ENCODE data around the gene RNU6-8.
A peak's percentile ranks its signal among the peaks of the same experiment; 100 is the strongest.

RNU6-8 gene

DNA sequence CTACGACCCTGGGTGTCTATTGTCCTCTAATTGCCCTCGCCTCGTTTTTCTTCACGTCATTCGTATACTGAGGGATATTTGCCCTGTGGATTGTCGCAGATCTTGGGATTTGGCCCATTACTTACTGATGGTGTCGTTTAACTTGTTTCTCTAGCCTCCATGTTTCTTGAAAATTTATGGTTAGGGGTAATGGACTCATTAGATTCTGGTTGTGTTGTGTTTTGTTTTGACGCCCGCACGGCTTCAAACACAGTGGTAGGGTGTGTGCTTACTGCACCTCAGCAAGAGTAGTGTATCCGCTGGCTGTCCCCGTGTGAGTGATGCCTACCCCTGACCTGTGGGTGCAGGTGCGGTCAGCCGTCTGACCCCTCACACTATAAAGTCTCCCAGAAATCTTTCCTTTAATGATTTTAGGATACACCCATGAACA, 874 bp upstream of the RNU6-8 start:
- peak; percentile 58 for DNase-seq

DNA sequence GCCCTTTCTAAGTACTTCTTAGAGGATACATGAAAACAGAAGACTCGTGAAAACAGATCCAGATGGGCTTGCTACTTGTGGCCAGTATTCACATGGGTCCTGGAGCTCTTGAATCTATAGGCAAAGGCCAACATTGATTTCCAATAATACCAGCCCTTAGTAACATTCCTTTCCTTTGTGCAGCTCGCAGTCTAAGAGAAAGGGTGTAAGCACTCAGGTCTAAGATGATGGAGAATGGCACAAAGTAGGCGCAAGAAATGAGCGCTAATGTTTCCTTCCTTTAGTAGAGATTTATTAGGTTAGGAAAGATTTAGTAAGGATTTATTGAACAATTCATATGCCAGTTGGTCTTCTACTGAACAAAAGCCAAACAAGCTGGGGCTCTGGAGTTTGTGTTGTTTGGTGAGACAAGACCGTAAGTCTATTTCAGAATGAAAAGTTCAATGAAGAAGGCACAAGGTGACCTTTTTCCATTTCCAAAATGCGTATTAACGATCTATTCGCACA, 525 bp downstream of the RNU6-8 start:
- DNase-seq = no peak

DNA sequence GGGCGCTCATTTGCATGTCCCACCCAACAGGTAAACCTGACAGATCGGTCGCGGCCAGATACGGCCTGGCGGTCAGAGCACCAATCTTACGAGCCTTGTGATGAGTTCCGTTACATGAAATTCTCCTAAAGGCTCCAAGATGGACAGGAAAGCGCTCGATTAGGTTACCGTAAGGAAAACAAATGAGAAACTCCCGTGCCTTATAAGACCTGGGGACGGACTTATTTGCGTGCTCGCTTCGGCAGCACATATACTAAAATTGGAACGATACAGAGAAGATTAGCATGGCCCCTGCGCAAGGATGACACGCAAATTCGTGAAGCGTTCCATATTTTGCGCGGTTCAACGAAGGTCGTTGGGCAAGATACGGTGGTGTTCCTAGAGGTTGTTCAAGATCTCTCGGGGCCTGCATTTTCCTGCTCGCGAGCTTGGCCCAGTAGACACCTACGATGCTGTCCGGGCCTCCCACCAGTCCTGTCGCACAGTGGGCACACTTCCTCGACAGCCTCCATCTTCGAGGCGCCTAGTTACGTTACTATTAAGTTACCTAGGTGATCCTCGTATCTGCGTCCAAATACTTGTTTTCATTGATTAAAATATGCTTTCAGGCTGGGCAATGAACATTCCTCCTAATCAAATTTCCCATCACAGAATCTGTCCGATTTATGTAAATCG, 1.1 kb downstream of the RNU6-8 start, which contains the start of gene RNU6-7:
Gene RNU6-7, plus strand, starts transcription at position 230 of the 675 bp plus-strand sequence.
- peak; percentile 20 for DNase-seq

DNA sequence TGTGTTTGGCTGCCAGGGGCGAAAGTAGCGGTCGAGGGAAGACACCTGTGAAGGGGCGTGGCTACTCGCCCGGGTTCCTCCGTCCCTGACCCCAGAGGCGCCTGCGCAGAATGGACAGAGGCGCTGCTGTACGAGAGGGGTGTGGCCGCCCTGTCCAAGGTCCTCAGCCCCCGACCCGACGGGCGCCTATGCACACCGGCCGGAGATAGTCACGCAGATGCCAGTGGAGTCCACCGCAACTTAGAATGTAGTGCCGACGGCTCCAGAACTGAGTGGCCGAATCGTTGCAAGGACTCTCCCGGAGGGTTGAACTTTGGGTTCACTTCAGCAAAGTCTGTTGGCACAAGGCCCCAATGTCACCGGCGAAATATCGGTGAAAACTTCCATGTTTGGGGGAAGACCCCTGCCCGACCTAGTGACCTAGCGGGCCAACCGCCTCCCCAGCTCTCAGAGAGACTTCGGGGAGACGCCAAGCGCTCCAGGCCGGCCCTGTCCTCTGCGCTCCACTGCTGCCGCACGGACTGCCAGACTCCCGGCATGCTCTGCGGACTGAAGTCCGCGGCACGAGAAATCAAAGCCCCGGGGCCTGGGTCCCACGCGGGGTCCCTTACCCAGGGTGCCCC, 1.8 kb downstream of the RNU6-8 start:
- peak; percentile 84 for DNase-seq

DNA sequence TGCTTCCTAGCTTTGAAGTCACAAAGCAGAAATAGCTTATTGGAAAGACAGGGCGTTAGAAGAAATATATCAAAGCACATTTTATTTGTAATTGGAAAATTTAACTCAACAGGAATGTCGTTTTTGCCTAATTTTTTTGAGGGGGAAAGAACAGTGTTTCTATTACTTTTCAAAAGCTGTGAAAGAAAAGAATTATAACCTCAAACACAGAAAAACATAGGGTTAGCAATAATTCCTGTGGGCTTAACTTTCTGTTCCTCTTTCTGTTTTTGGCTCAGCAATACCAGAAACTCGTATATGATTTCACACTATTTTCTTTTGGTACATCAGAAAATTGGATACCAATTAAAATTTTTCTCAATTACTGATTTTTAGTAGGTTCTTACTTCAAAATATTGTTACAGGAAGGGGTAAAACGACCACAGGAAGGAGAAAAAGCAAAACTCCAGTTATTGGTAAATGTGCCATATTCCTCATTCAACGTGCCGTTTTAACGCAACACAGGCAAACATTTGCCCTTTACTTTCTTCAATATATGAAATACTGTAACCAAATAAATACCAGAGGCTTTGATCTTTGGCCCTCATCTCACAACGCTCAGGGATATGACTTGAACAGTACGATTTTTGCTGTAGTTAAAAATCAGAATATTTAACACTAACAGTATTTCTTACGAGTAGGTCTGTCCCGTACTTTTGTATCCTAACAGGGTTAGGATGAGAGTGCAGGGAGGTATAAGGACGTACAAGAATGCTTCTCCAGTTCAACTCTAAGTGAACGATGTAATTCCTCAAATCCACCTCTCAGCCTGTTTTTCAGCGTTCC, 2.5 kb downstream of the RNU6-8 start:
- no peak for DNase-seq

DNA sequence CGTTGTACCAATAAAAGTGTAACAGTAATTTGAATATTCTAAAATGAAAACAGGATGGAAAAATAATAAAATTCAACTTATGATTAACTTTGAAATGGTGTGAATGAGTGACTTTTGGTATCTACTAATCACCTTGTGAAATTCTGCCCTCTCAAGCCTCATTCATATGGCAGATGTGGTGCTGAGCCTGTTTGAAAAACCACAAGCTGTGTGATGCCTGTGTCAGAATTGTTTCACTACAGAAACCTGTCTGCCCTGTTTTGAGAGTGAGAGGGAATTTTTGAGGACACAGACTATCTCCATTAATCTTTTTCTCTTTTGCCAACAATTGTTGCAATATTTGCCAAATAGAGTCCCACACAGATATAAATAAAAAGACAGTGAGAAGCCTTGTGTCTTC, 5.2 kb downstream of the RNU6-8 start:
- no peak for DNase-seq

DNA sequence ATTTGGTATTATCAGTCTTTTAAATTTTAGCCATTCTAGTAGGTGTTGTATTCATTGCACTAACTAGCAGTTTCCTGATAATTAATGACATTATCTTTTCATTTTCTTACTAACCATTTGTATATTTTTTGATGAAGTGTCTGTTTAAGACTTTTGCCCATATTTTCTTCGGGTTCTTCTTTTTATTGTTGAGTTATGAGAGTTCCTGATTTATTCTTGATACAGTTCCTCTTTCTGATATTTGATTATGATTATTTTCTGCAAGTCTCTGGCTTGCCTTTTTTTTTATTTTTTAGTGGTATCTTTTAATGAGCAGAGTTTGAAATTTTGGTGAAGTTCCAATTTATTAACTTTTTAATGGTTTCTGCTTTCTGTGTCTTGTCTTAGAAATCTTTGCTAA, 7.4 kb downstream of the RNU6-8 start:
- DNase-seq = no peak

DNA sequence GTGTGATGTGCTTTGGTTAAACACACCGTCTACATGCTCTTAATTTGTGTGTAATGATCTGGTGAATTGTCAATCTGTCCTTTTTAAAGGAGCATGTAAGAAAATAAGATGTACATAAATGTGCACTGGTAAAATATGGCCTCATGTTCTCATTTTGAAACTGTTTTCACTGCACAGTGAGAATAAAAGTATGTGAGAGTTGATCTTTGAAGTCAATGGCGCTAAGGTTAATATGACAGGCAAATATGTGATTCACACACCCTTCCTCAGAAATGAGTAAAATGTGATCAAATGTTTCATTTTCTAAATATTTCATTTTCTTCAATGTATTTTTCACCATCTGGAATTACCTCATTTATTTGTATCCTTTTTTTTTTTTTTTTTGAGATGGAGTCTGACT, 9.5 kb downstream of the RNU6-8 start:
- no peak for DNase-seq

DNA sequence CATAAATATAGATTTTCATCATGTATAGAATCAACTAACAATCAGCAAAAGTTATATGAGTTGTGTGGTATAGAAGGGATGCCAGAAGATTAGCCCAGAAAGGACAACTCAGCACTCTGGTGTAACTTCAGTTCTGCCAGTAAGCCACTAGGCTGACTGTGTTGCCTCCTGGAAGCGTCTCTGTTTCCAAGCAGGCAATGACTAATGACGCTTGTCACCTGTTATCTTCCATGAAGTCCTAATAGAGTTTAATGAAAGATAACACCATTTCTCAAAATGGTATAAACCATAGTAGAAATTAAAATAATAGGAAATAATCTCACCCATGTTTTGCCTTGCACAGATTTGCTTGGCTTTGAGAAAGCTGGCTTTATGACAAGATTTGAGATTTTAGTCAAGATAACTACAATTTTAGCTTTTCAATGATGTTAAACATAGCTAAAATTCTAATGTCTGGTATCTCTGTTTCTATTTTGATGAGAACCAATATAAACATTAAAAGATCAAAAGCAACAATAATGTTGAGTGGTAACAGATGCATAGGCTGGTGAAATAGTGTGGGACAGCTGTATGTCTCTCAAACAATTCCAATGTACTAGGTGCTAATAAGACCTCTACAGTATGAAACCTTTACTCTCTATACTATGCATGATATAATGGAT, 10.2 kb downstream of the RNU6-8 start:
- DNase-seq = no peak

DNA sequence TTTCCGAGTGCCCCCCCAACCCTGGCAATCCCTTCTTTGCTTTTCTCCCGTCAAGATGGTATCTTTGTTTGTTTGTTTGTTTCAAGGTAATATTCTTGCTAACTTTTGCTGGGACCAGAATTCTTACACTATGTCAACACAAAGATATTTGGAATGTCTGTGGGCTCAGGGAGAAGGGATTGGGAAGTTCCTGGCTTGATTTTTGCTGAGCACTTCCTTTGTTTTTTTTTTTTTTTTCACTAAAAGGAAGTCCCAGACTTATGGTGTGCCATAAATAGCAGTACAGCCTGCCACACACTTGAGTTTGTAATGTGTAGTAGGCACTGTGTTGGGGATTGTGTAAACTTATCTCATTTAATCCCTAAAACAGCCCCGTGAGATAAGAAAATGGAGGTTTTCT, 12.4 kb downstream of the RNU6-8 start:
- DNase-seq = no peak

DNA sequence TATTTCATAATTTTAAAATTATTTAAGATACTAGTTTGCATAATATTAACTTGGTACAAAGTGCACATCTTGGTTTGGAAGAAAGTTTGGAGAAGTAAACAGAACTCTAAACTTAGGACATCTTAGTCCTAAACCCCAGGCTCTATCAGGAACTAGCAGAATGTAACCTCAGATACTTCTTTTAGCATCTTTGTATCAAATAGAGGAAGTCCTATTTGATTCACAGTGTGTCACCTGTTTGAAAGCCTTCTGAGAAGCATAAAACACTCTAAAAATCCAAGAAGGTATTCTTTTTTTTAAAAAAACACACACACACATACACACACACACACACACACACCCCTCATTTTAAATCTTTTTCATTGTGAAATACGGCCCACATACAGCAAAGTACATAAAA, 13.3 kb downstream of the RNU6-8 start:
- DNase-seq = no peak

DNA sequence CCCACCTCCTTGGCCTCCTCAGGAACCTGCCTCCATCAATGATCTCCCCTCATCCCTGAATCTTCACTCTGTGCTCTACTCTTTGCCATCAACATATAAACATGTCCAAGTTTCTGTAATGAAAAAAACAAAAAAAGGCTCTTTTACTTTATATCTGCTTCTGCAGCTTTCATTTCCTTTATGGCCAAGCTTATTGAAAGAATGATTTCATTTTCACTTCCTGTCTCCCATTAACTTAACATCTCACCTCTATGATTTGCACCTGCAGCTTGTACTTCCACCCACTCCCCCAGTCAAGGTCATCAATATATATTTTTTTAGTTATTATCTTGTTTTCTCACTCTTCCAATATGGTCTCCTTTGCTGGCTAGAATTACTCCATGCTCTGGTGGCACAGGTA, 16.8 kb downstream of the RNU6-8 start:
- DNase-seq = no peak

DNA sequence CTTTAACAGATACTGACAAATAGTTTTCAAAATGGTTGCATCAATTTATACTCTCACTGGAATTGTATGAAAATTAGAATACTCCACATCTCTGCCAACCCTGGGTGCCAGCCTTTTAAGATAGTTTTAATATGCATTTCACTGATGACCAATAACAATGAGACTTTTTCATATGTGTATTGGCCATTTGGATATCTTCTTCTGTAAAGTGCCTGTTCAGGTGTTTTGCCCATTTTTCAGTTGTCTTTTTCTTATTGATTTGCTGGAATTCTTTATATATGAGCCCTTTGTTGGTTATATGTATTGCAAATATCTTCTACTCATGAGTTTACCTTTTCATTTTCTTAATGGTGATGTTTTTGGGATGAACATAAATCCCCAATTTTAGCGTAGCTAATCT, 18.0 kb downstream of the RNU6-8 start:
- DNase-seq = no peak

DNA sequence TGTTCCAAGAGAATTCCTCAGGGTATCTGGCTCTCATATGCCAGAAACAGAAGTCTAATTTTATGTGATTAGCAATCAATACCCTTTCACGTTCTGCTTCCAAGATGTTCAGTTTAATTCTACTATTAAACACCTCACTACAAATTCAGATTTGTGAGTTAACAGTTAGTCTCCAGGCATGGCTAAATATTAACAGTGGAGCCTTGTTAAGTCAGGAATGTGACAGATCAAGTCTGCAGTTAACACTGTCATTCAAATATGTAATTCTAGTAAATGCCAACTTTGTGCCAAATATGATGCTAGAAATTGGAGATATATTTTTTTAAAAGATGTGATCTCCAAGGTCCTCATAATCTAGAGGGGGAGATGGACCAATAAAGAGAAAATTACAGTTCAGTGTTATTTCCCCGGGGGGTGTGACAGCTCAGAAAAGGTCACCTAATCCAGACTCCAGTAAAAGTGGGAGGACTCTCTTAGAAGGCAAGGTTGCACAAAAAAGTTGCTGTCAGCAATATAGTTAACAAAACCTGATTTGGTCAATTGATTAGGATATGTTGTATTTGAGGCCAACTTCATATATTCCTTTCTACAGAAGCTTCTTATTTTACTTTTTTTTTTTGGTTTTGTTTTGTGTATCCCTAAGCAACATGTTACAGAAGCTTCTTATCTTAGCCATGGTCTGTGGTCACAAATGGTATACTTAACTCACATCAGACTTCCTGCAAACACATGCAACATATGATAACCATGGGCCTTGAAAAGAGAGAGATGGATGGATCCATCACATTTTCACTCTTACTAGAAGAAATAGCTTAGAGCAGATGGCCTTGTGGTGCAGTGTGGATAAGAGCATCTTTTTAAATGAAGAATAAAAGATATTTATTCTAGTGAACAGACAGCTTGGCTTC, 19.7 kb downstream of the RNU6-8 start:
- no peak for DNase-seq

DNA sequence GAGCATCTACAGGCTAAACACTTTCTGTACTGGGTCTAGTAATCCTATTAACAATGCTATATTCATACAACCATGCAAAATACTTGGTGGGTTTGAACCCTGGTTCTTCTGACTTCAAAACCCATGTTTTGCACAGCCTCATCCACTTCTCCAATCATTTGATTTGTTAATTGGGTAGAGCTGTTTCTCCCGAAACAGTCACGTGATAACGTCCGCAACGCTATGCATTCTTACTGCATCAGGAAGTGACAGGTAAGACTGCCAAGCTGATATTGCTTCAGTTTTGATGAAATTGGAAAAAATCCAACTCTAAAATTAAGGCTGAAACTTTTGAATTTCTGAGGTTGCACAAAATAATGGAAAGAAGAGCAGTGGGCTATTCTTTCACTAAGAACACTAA, 31.6 kb downstream of the RNU6-8 start:
- DNase-seq = no peak

DNA sequence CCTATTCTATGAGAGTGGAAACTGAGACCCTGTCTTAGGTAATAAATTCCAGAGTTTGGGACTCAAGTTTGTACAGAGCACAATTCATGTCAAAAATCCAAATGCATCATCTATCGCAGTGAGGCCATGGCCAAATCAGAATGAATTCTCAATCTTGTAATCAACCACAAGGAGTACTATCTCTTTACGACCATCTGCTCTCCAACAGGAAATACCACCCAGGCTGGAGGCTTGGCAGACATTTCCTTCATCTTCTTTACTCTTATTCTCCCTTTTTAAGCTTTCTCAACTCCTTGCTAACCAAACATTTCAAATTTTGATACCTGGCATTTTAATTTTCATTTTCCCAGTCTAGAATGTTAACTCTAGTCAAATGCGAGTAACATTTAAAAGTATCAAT, 33.9 kb downstream of the RNU6-8 start:
- no peak for DNase-seq

DNA sequence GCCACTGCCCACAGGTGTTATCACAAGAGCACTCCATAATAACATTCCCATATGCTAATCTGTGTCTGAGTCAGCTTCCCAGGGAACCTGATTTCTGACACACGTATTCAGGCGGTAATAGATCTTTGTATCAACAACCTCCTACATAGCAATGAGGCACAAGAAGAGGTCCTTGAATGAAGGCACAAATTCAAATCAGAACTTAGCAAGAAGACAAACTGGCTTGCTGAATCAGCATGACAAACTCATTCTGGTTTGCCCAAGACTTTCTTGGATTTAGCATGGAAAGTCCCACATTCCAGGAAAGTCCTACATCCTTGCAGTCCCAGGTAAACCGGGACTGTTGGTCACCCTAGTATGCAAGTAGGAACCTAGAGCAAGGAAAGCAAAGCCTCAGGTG, 35.2 kb downstream of the RNU6-8 start:
- DNase-seq = no peak

DNA sequence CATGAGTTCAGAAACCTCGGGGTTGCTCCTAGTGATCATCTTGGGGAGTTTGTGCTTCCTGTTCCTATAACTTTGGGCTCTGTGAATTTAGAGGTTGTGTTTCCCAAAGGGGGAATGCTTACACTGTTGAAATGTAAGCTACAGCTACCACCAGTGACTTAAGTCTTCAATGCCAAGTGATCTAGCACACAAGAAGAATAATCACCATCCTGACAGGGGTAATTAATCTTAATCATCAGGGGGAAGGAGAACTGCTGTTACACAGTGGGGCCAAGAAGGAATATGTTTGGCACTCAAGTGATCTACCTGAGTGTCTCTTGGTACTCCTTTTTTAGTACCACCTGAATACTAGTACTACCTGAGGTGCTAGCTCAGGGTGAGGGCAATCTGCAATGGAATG, 36.1 kb downstream of the RNU6-8 start:
- no peak for DNase-seq

DNA sequence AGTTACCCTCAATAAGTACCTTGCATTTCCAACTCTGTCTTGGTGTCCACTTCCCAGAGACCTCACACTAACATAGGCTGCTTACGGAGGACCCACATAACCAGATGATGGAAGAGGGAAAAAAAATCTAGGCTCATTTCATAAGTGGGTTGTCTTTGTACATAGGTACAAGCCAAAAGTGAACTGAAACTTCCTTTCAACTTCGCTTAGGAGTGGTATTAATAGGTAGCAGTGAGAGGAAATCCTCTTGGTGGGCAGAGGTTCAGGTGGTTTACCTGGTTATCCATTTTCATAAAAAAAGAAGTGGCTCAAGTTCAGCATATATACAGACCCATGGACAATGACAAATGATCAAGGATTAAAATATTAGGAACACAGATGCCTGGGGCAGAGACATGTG, 37.0 kb downstream of the RNU6-8 start:
- no peak for DNase-seq
